HepG2 (cell line): ENCODE data around the gene NEURL1B. TPM values are rescaled to one million over a fixed set of nuclear protein-coding genes. Genes with fewer than 3 reads are reported as not detected.

Experiments used
- ATAC-seq: fragments of 200-7000 bp; cut with Tn5 transposase; 3 replicates; pipeline ENCODE4 v1.9.1; 2020; ENCODE audit warnings: mild to moderate bottlenecking, moderate library complexity
- BruUV-seq: library from RNA; stranded (reverse); fragments of 400-500 nt; replicated peaks from 2 replicates; lab custom pipeline; 2021; lab: Mats Ljungman, UMichigan
- CTCF ChIA-PET: fragments of 300-600 bp; formaldehyde crosslinking; extraction: SDS; loops from one replicate; lab custom pipeline; 2021; ENCODE audit warnings: low total read pairs, inconsistent platforms, low intra/inter-chr PET ratio; lab: Yijun Ruan, JAX
- POLR2A ChIA-PET: fragments of 350-600 bp; sonication (Branson Sonifier 250); formaldehyde crosslinking; loops from one replicate; lab custom pipeline; 2020; ENCODE audit warnings: antibody characterized with exemption, inconsistent platforms; lab: Yijun Ruan, JAX
- DNase-seq: peaks from one replicate; pipeline ENCODE4 v3.0.0-alpha.2; 2015; ENCODE audit warnings: low spot score
- FAIRE-seq: peaks from 3 replicates; lab custom pipeline; 2011; peaks lifted over from hg19 to GRCh38; lab: Jason Lieb, UNC
- H2AFZ ChIP-seq: one replicate; pipeline ENCODE4 v1.6.1; 2011; ENCODE audit warnings: low read length, inconsistent platforms
- H3K27ac ChIP-seq: fragments of 300-600 bp; 3 replicates; pipeline ENCODE4 v1.8.0; 2011; ENCODE audit warnings: mixed run types, mild to moderate bottlenecking, mixed read lengths, low read length, inconsistent platforms; ENCODE audit not compliant: insufficient read depth; ENCODE audit errors: extremely low read length
- H3K27me3 ChIP-seq, 2 experiments: fragments of 200-600 bp in 1 of 2; 2 replicates in 1 of 2; 3 replicates in 1 of 2; pipeline versions ENCODE4 v1.6.0 to v1.8.0; 2011; ENCODE audit warnings: low read length in 2 of 2, mild to moderate bottlenecking in 2 of 2, moderate library complexity in 2 of 2, inconsistent platforms in 1 of 2; ENCODE audit not compliant: insufficient read depth in 2 of 2, control insufficient read depth in 1 of 2
- H3K36me3 ChIP-seq, 2 experiments: fragments of 200-600 bp in 1 of 2; replicated peaks in 1 of 2; 2 replicates in 1 of 2; 3 replicates in 1 of 2; pipeline versions ENCODE4 v1.5.1 to v1.8.0; 2011; ENCODE audit warnings: low read length in 2 of 2, inconsistent platforms in 1 of 2; ENCODE audit not compliant: insufficient read depth in 2 of 2, control insufficient read depth in 1 of 2
- H3K4me1 ChIP-seq: 2 replicates; pipeline ENCODE4 v1.5.1; 2012; ENCODE audit warnings: low read length, inconsistent platforms; ENCODE audit not compliant: insufficient read depth
- H3K4me2 ChIP-seq: 2 replicates; pipeline ENCODE4 v1.6.0; 2011; ENCODE audit warnings: low read depth, low read length, inconsistent platforms
- H3K4me3 ChIP-seq, 3 experiments: fragments of 200-600 bp in 1 of 3; sonication (generic), shearing (Covaris generic) in 1 of 3; replicated peaks in 1 of 3; 2 replicates each; pipeline ENCODE4 v1.5.1; 2011 to 2016; ENCODE audit warnings: low read length in 3 of 3, inconsistent platforms in 2 of 3, low read depth in 2 of 3, mild to moderate bottlenecking in 2 of 3, control low read depth in 1 of 3, mixed read lengths in 1 of 3; ENCODE audit not compliant: insufficient read depth in 1 of 3
- H3K79me2 ChIP-seq: one replicate; pipeline ENCODE4 v1.6.1; 2011; ENCODE audit warnings: low read length, inconsistent platforms; ENCODE audit not compliant: insufficient read depth
- H3K9ac ChIP-seq: 2 replicates; pipeline ENCODE4 v1.6.0; 2011; ENCODE audit warnings: mild to moderate bottlenecking, low read depth, low read length, inconsistent platforms; ENCODE audit not compliant: insufficient read depth
- H3K9me3 ChIP-seq: 2 replicates; pipeline ENCODE4 v1.5.1; 2012; ENCODE audit warnings: mild to moderate bottlenecking, low read length
- H4K20me1 ChIP-seq: 2 replicates; pipeline ENCODE4 v1.6.0; 2011; ENCODE audit warnings: inconsistent platforms, mild to moderate bottlenecking, low read length, moderate library complexity; ENCODE audit not compliant: insufficient read depth
- STAT5B ChIP-seq: sonication (generic); formaldehyde crosslinking; IDR thresholded peaks from 2 replicates; pipeline ENCODE4 v1.4.0; 2020; ENCODE audit warnings: missing genetic modification reagents
- STAT6 ChIP-seq: sonication (generic); formaldehyde crosslinking; IDR thresholded peaks from 2 replicates; pipeline ENCODE4 v1.4.0; 2020; ENCODE audit warnings: missing genetic modification reagents, mild to moderate bottlenecking, borderline replicate concordance
- TRIM24 ChIP-seq: sonication (generic); formaldehyde crosslinking; IDR thresholded peaks from 2 replicates; pipeline ENCODE4 v1.8.0; 2022; ENCODE audit warnings: mild to moderate bottlenecking, missing genetic modification reagents
- ZNF329 ChIP-seq: sonication (generic); formaldehyde crosslinking; IDR thresholded peaks from 2 replicates; pipeline ENCODE4 v1.9.0; 2021; ENCODE audit warnings: low read depth, mild to moderate bottlenecking, missing genetic modification reagents
- ZNF629 ChIP-seq: sonication (generic); formaldehyde crosslinking; conservative IDR thresholded peaks from 2 replicates; pipeline ENCODE4 v1.5.0; 2020; ENCODE audit warnings: missing genetic modification reagents
- ZNF850 ChIP-seq: sonication (generic); formaldehyde crosslinking; conservative IDR thresholded peaks from 2 replicates; pipeline ENCODE4 v1.9.0; 2021; ENCODE audit warnings: mild to moderate bottlenecking, missing genetic modification reagents
- WGBS: methylation state at CpG from one replicate; pipeline ENCODE4 v1.1.6; 2017; ENCODE audit warnings: low lambda C conversion rate; 5-methylcytosine and 5-hydroxymethylcytosine counted together
- in situ Hi-C: cut with HindIII; loops from 2 replicates; pipeline ENCODE4 v1.10.0; 2017; ENCODE audit warnings: low pct_unique_long_range_greater_than_20kb; ENCODE audit not compliant: extremely low pct_ligation_motif_present
- intact Hi-C: fragments of 100-400 bp; cut with micrococcal nuclease; formaldehyde crosslinking; loops from one replicate; pipeline ENCODE4 v1.10.0; 2022; ENCODE audit not compliant: unreplicated experiment
- polyA plus RNA-seq, 8 experiments: library from polyadenylated mRNA; depleted of rRNA in 3 of 8; stranded (reverse) in 7 of 8; unstranded in 1 of 8; fragments of >200 nt; fragmentation: Illumina TruSeq in 4 of 8; extraction: Trizol in 4 of 8; gene quantifications; 2 replicates each; pipeline versions ENCODE4 v1.2.1 to v1.2.3, GENCODE V29; 2011 to 2016; ENCODE audit warnings: low read depth in 4 of 8, missing spikeins in 1 of 8, mixed read lengths in 1 of 8; ENCODE audit not compliant: insufficient read depth in 1 of 8
- total RNA-seq, 5 experiments: library from RNA; depleted of rRNA; stranded (reverse); fragments of >200 nt; fragmentation: Illumina TruSeq; extraction: Trizol; gene quantifications; 2 replicates each; pipeline ENCODE4 v1.2.3, GENCODE V29; 2016; ENCODE audit warnings: low read depth in 1 of 5

The NEURL1B gene
- total and polyA plus RNA-seq, 2 of the 13 experiments (the other 11 are each of a cell fraction or from before 2014, with no cell fraction given), result 0.09 to 0.13 TPM

GRCh38 chr5:172692451-172692850 lies 51.4 kb downstream of the NEURL1B start:
- ChIA-PET POLR2A (no interaction called here), CTCF (interaction anchor here (1.9 kb wide), 1 partner anchor 213 kb away, joined by 6 read pairs; no protein-coding TSS in a partner anchor)
- H3K4me3 ChIP-seq, result no peak overlapping the region
- no peak overlapping the region for H3K4me2 ChIP-seq
- no peaks in the 10 kb centered on the region for H3K36me3 ChIP-seq
- H3K27ac ChIP-seq, result no peak overlapping the region
- no TSS peak for BruUV-seq
- no peak for DNase-seq
- no peak overlapping the region for H2AFZ ChIP-seq
- no peaks in the 10 kb centered on the region for H3K79me2 ChIP-seq
- H3K9ac ChIP-seq, result no peak overlapping the region
- no peaks in the 10 kb centered on the region for H3K9me3 ChIP-seq
- TF ChIP-seq STAT6 (CRISPR knock-in tag) (no peak), TRIM24 (no peak), ZNF329 (CRISPR knock-in tag) (no peak), ZNF629 (CRISPR knock-in tag) (no peak), ZNF850 (CRISPR knock-in tag) (no peak), STAT5B (CRISPR knock-in tag) (no peak)
- 60% methylated on average over 6 of the region's 6 CpGs for WGBS
- in situ Hi-C loops (no loop called here), intact Hi-C loops (loop anchor here (10.0 kb wide), 1 partner anchor 48 kb away; the partner anchor contains the start of gene NEURL1B)
- H3K4me1 ChIP-seq, result peaks cover 31% of the 10 kb centered on the region
- no peak for ATAC-seq
- FAIRE-seq, result no peak
- no peaks in the 10 kb centered on the region for H4K20me1 ChIP-seq
- peaks cover 0 to 48% of the 10 kb centered on the region in 2 experiments; a peak in 4 of 5 replicates for H3K27me3 ChIP-seq
